Stimulated activated CD4-positive, alpha-beta T cell treated with anti-CD3 and anti-CD28 coated beads, Interleukin-1b, Interleukin-23, amount 100 ng/mL, for 1 hour (primary cell): ENCODE results near the gene MTFR1L.

ENCODE experiments used
- DNase-seq, 2 donors: peaks; one replicate each; pipeline ENCODE4 v3.0.0-alpha.2; 2020; ENCODE audit warnings: low read depth in 2 of 2

MTFR1L gene

GRCh38 chr1:25790472-25790871 lies 29.3 kb upstream of the MTFR1L start:
- no peak for DNase-seq

- DNase-seq, result no peak
Observed at GRCh38 chr1:25792115-25792514, 27.6 kb upstream of the MTFR1L start.

DNA sequence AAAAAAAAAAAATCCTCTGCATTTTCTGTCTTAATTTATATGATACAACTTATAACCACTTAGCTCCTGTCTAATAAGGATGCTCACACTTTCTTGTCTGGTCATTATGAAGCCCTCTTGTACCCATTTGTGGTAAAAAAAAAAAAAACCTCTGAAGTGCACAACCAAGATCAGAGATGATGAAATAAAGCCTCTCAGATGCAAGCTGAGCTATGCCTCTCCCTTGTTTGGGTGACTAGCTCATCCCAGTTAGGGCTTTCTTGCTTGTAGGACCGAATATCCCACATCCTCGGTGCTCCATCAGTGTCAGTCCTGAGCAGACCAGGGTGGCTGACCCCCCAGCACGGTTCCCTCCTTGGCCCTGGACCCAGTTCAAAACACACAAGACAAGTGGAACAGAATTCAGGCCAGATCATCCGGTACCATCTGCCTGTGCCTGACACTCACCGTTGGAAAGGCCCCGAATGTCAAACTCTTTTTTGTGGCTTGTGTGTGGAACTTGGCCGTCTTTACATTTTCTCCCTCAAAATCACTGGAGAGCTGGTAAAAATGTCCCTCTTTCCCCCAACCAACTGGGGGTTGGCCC lies 26.1 kb upstream of the MTFR1L start:
- DNase-seq, result no peak

GRCh38 chr1:25794325-25794724 lies 25.4 kb upstream of the MTFR1L start:
- no peak for DNase-seq

DNA sequence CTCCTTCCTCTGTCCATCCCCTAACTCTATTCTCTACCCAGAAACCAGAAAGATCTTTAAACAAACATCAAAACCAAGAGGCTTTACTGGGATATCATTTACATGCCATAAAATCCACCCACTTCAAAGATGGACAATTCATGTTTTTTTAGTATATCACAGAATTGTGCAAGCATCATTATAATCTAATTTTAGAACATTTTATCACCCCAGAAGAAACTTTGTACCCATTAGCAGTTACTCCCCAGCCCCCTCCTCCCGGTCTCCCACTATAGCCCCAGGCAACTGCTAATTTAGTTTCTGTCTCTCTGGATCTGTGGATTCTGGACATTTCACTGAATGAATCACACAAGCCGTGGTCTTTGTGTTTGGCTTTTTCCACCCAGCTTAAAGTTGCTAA lies 24.5 kb upstream of the MTFR1L start:
- no peak for DNase-seq

GRCh38 chr1:25795946-25796810 lies 23.6 kb upstream of the MTFR1L start:
- no peak for DNase-seq

GRCh38 chr1:25796811-25797458 lies 22.8 kb upstream of the MTFR1L start:
- peak; percentile 75 to 81 for DNase-seq

DNA sequence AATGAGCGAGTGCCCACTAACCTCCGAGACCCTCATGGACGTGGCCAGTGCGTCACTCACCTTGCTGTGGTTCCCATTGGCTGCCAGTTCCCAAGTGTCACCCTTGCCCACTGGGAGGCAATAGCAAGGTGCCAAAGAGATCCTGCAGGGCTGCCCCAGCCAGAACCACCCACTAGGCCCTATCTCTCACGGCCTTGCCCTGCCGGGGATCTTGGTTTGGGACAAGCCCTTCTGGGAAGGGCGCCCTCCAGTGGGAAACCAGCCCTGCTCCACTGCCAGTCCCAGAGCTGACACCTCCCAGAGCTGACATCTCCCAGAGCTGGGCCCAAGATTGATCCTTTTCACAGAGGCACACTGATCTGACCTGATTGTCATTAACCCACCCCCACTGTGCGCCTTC lies 21.8 kb upstream of the MTFR1L start:
- DNase-seq, result no peak

DNA sequence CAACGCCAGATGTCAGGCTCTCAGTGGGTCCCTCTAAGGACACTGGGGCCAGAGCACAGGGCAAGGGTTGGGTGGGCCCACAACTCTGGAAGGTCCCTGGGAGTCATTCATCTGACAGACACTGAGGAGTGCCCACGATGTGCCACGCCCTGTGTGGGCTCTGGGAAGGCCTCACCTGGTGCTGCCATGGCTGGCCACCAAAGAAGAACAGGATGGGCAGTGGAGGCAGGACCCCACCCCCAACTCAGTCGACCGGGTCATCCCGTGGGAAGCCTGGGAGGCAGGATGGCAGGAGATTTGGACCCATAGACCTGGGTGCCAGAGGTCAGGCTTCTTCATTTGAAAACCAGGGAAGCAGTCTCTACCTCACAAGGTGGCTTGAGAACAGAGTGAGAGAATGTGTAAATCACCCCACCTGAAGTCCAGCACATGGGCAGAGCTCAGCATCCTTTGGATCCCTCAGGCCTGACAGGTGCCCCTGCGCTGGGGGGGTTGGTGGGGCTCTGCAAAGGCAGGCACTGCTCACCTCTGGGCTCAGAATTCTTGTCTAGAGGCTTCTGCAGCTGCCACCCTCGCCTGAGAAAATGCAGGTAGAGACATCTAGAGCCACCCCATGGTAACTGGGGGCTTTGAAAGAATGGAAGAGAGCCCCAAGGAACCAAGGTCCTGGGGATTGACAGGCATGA lies 20.9 kb upstream of the MTFR1L start:
- no peak for DNase-seq

GRCh38 chr1:25799352-25799934 lies 20.3 kb upstream of the MTFR1L start:
- no peak for DNase-seq

GRCh38 chr1:25799935-25800702 lies 19.6 kb upstream of the MTFR1L start, which contains the start of gene SELENON:
TSS of gene SELENON (plus strand) at chr1:25800193. CDS start at chr1:25800231, 38 bp downstream.
- DNase-seq, result no peak

DNA sequence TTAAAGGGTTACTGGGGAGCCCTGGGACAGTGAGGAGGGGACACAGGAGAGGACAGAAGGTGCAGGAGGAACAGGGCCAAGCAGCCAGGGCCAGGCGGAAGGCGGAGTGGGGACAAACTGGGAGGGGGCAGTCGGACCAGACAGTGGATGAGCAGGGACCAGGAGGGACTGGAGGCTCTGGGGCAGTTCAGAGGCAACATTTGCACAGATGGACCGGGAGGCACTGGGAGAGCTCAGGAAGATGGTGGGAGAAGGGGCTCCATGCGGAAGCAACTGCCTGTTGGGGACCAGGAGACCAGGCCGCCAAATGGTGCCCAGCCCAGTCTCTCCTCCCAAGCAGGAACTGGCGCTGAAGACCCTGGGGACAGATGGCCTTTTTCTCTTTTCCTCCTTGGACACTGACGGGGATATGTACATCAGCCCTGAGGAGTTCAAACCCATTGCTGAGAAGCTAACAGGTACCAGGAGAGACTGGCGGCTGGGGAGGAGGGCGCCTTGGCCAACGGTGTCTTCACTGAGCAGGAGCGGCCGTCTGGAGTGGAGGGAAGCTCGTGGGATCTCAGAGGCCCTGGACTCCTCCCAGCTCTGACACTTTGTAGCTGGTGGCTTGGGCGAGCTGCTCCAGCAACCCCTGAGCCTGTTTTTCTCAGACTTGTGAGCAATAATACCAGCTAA lies 18.9 kb upstream of the MTFR1L start:
- DNase-seq, result no peak

DNA sequence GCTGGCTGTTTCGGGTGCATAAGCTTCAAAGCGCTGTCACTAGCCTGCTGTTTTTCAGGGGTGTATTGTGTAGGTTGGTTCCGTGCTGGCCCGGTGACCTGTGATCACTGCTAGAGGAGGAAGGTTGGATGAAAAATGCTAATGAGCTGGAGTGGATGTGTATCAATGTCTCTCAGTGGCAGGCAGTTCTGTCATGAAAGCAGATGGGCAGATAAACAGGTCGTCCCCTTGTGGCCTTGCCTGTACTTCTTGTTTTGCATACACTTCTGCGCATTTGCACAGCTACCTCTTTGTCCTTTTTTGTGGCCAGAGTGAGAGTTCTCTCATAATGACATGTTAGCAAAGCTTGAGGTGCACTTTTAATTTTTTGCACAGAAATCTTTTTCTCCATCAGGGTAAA lies 16.8 kb upstream of the MTFR1L start:
- no peak for DNase-seq

- DNase-seq, result no peak
Observed at GRCh38 chr1:25803368-25803767, 16.4 kb upstream of the MTFR1L start.

DNA sequence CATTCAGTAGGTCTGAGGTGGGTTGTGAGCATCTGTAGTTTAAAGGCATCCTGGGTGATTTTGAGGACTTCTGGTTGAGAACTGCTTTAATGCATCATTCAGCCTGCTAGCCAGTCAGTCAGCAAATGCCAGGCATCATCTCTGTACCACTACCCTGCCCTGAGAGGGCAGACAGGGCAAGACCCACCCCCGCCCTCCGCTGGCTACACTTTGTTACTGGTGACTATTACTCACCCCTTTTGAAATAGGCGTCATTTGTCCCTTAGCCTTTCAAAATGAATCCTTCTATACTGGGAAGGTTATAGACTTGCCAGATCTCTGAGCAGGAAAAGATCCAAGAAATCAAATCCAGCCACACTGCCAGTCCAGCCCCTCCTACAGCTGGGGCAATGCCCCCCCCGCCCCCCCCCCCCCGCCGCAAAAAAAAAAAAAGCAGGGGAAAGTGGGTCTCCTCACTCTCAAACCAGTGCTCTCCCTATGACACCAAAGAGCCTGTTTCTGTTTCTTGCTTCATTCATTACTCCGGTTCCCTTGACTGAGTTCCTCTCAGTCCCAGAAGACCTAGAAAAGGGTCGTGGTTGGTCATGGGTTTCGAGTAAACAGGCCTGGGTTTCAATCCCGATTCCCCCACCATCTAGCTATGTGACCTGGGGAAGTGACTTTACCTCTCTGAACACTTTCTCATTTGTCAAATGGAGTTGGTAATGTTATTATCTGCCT lies 15.3 kb upstream of the MTFR1L start:
- no peak for DNase-seq

- no peak for DNase-seq
Observed at GRCh38 chr1:25804964-25805862, 14.5 kb upstream of the MTFR1L start.

GRCh38 chr1:25805863-25806225 lies 13.9 kb upstream of the MTFR1L start:
- DNase-seq, result no peak

DNA sequence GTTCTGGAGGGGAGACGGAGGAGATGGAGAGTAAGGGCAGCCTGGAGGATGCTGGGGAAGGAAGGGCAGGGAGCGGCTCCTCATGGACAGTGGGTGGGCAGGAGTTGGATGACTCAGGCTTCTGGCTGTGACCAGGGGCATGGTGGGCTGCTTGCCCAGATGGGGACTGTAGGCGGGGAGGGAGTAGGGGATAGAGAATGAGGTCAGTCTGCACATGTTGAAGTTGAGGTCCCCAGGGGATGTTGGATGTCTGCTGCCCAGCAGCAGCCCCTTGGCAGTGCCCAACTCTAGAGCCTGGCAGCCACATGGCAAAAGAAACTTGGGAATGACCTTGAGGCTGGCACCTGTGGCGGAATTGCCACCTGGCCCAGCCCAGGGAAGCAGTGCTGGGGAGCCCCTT lies 13.3 kb upstream of the MTFR1L start:
- DNase-seq, result no peak
